ENCODE data around the gene PARD3. TPM values are rescaled to one million over a fixed set of nuclear protein-coding genes. Genes with fewer than 3 reads are reported as not detected.
A peak's percentile ranks its signal among the peaks of the same experiment; 100 is the strongest.

Gene PARD3
- total and polyA plus RNA-seq, 10 of the 15 experiments (the other 5 are each of a cell fraction or from before 2014, with no cell fraction given) = 2.6 to 43.1 (median 13.9) TPM

DNA sequence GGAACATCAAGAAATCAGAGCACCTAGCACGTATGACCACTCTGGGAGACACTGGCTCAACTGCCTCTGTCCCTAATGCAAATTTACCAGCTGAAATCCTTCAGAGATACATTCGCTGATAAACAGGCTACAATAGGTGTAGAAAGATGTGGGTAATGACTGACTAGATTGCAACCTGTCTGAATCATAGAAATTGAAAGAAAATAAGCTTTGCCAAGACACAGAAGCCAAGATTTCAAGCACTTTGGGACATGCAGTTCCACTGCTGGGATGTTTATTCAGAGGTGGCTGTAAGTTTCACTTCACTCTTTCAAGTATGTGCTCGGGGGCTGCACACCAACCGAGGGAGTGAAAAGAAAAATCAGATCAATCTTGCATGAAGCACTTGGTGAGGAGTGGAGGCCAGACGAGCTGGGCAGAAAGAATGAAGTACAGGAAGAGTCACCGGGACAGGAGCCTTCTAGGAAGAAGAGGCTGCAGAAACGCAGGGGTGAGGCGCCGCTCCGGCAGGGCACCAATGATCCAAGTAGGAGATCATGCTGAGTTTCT is 276.7 kb downstream of the PARD3 start:
- Histone ChIP-seq H4K20me1 (ENCODE audit: control insufficient read depth, insufficient read depth) (no peaks in the 10 kb centered on the region), H3K9ac (ENCODE audit: control insufficient read depth, insufficient read depth, low read length) (no peak overlapping the region; the same call in 1 of the 2 replicates), H3K79me2 (ENCODE audit: control insufficient read depth, insufficient read depth, low read length) (no peaks in the 10 kb centered on the region), H3K36me3 (ENCODE audit: control insufficient read depth in 2 of 2, insufficient read depth in 2 of 2, low read length in 1 of 2) (no peaks in the 10 kb centered on the region), H3K9me3 (replicated peaks; ENCODE audit: control insufficient read depth, insufficient read depth, low read length) (no peaks in the 10 kb centered on the region), H3K27ac (ENCODE audit: control insufficient read depth, insufficient read depth) (peak overlapping the region; percentile 39), H3K4me3 (peak overlapping the region; percentile 31; the same call in 1 of the 2 replicates), H3K4me2 (ENCODE audit: control insufficient read depth, insufficient read depth) (peak overlapping the region; percentile 65), H3K27me3 (replicated peaks in 1 of 2; ENCODE audit: control insufficient read depth in 2 of 2, insufficient read depth in 2 of 2, low read length in 1 of 2) (no peaks in the 10 kb centered on the region), H2AFZ (ENCODE audit: control insufficient read depth, low read depth, low read length) (peak overlapping the region; percentile 37), H3K4me1 (ENCODE audit: control insufficient read depth, insufficient read depth, low read length) (peaks cover 18% of the 10 kb centered on the region)
- no TSS peak for BruUV-seq (replicated peaks)
- WGBS (ENCODE audit: insufficient coverage, insufficient replicate concordance, low lambda C conversion rate, missing lambda C conversion rate) = 8% methylated on average over 7 of the region's 10 CpGs
- TF ChIP-seq HDAC6 (IDR thresholded peaks at IDR 0.05; ENCODE audit: unreplicated experiment) (no peak), EED (IDR thresholded peaks at IDR 0.05; ENCODE audit: low read depth) (peak; percentile 25; the same call in 1 of the 2 replicates), IKZF1 (conservative IDR thresholded peaks at IDR 0.05) (peak; percentile 14), NRF1 (conservative IDR thresholded peaks at IDR 0.05; ENCODE audit: low read depth, low read length) (no peak), ZNF207 (IDR thresholded peaks at IDR 0.05; ENCODE audit: borderline replicate concordance) (0 out of 2 replicates have a peak, but pooled peaks have one; percentile 0), GATAD2B (conservative IDR thresholded peaks at IDR 0.05; ENCODE audit: low read depth) (0 out of 2 replicates have a peak, but pooled peaks have one; percentile 5), RCOR1 (conservative IDR thresholded peaks at IDR 0.05; ENCODE audit: low read depth, low read length) (0 out of 2 replicates have a peak, but pooled peaks have one; percentile 27), RUNX3 (IDR thresholded peaks at IDR 0.05; ENCODE audit: low read length) (peak; percentile 23; the same call in 1 of the 2 replicates), SPI1 (IDR thresholded peaks at IDR 0.05; ENCODE audit: borderline replicate concordance, insufficient read depth, low read depth, low read length) (peak; percentile 65)
- intact Hi-C loops (cut with micrococcal nuclease; ENCODE audit: unreplicated experiment) (loop anchor here (5.0 kb wide), 1 partner anchor 121 kb away; no protein-coding TSS in a partner anchor), in situ Hi-C loops (cut with MboI) (no loop called here)
- ChIA-PET SMC1A (ENCODE audit: uncharacterized antibody, unreplicated experiment) (interaction anchor here (0.6 to 3.1 kb wide), 18 partner anchors 10 to 1206 kb away, joined by 3 to 25 read pairs (median 4); no protein-coding TSS in a partner anchor), RAD21 (ENCODE audit: unreplicated experiment) (interaction anchor here (0.8 to 4.3 kb wide), 11 partner anchors 10 to 676 kb away, joined by 3 to 22 read pairs (median 4); no protein-coding TSS in a partner anchor), POLR2A (interaction anchor here (0.6 to 1.6 kb wide), 5 partner anchors 9 to 274 kb away, joined by 3 to 5 read pairs (median 4); no protein-coding TSS in a partner anchor), CTCF (interaction anchor here (0.8 to 6.2 kb wide), 9 partner anchors 10 to 591 kb away, joined by 3 to 32 read pairs (median 4); no protein-coding TSS in a partner anchor)
- peak; percentile 77 for ATAC-seq
- FAIRE-seq = peak; percentile 27
- DNase-seq (ENCODE audit: low read depth, low spot score) = peak; percentile 57

Measured in GM12878 (cell line).